Right atrium auricular region (tissue), 2 donors: ENCODE measurements around the gene AGAP1. TPM values are rescaled to one million over a fixed set of nuclear protein-coding genes. Genes with fewer than 3 reads are reported as not detected.

Experiments used
- DNase-seq: peaks from one replicate; pipeline ENCODE4 v3.0.0-alpha.2; 2019; ENCODE audit warnings: low spot score
- H3K27ac ChIP-seq, 2 donors: fragments of 200-600 bp; sonication (generic); 1 replicate in 1 of 2; 2 replicates in 1 of 2; pipeline ENCODE4 v1.5.1; 2016 to 2019
- H3K27me3 ChIP-seq, 2 donors: fragments of 200-600 bp; sonication (generic); one replicate each; pipeline versions ENCODE4 v1.5.1 to v1.6.0; 2017 to 2019
- H3K36me3 ChIP-seq: fragments of 200-600 bp; sonication (generic); one replicate; pipeline ENCODE4 v1.5.1; 2016
- H3K4me1 ChIP-seq, 2 donors: fragments of 200-600 bp; sonication (generic); one replicate each; pipeline versions ENCODE4 v1.5.1 to v1.6.0; 2017 to 2019
- H3K4me3 ChIP-seq, 2 donors: fragments of 200-600 bp; sonication (generic); 1 replicate in 1 of 2; 2 replicates in 1 of 2; pipeline ENCODE4 v1.5.1; 2017 to 2019; ENCODE audit warnings: mild to moderate bottlenecking in 1 of 2, moderate library complexity in 1 of 2
- H3K9me3 ChIP-seq, 2 donors: fragments of 200-600 bp; sonication (generic); one replicate each; pipeline ENCODE4 v1.5.1; 2019
- CTCF ChIP-seq, 2 donors: fragments of 200-600 bp; sonication (generic); IDR thresholded peaks; one replicate each; pipeline ENCODE4 v1.5.1; 2019; ENCODE audit warnings: antibody characterized with exemption in 2 of 2
- total RNA-seq, 2 donors: library from RNA; depleted of rRNA; stranded (reverse); fragments of >200 nt; gene quantifications; one replicate each; pipeline ENCODE4 v1.1.0, GENCODE V29; 2016

AGAP1 gene
- total RNA-seq, 2 donors from 2014 or later: 11.6 to 17.2 TPM

GRCh38 chr2:235937936-235938335 lies 444.1 kb downstream of the AGAP1 start:
- DNase-seq: no peak
- Histone ChIP-seq H3K9me3 (peaks cover 0 to 5% of the 10 kb centered on the region in 2 donors), H3K27me3 (no peaks in the 10 kb centered on the region), H3K27ac (no peak overlapping the region), H3K4me1 (no peaks in the 10 kb centered on the region), H3K36me3 (peaks cover 5% of the 10 kb centered on the region), H3K4me3 (no peak overlapping the region)
- no peak for TF ChIP-seq CTCF (IDR thresholded peaks at IDR 0.05)

- Histone ChIP-seq H3K9me3 (peaks cover 0 to 5% of the 10 kb centered on the region in 2 donors), H3K27ac (no peak overlapping the region), H3K4me1 (no peaks in the 10 kb centered on the region), H3K4me3 (no peak overlapping the region), H3K36me3 (peaks cover 5% of the 10 kb centered on the region), H3K27me3 (no peaks in the 10 kb centered on the region)
- no peak for TF ChIP-seq CTCF (IDR thresholded peaks at IDR 0.05)
- DNase-seq: no peak
These were observed 444.8 kb downstream of the AGAP1 start for GRCh38 chr2:235938611-235939010.

- Histone ChIP-seq H3K27ac (no peak overlapping the region), H3K9me3 (peaks cover 0 to 5% of the 10 kb centered on the region in 2 donors), H3K4me3 (no peak overlapping the region), H3K36me3 (peaks cover 5% of the 10 kb centered on the region), H3K27me3 (no peaks in the 10 kb centered on the region), H3K4me1 (no peaks in the 10 kb centered on the region)
- no peak for TF ChIP-seq CTCF (IDR thresholded peaks at IDR 0.05)
- no peak for DNase-seq
These were observed 445.6 kb downstream of the AGAP1 start for GRCh38 chr2:235939471-235939870.

GRCh38 chr2:235940330-235940729 lies 446.5 kb downstream of the AGAP1 start:
- TF ChIP-seq CTCF (IDR thresholded peaks at IDR 0.05): no peak
- no peaks in the 10 kb centered on the region for H3K27me3 ChIP-seq
- H3K27ac ChIP-seq: peak overlapping the region in 1 of 2 donors; percentile 1
- H3K4me1 ChIP-seq: no peaks in the 10 kb centered on the region
- peaks cover 5% of the 10 kb centered on the region for H3K36me3 ChIP-seq
- DNase-seq: peak; percentile 68
- H3K9me3 ChIP-seq: peaks cover 0 to 5% of the 10 kb centered on the region in 2 donors
- no peak overlapping the region for H3K4me3 ChIP-seq

GRCh38 chr2:235944591-235944990 lies 450.7 kb downstream of the AGAP1 start:
- H3K9me3 ChIP-seq: no peaks in the 10 kb centered on the region
- no peak overlapping the region for H3K27ac ChIP-seq
- H3K27me3 ChIP-seq: no peaks in the 10 kb centered on the region
- H3K4me3 ChIP-seq: no peak overlapping the region
- H3K36me3 ChIP-seq: no peaks in the 10 kb centered on the region
- DNase-seq: no peak
- H3K4me1 ChIP-seq: no peaks in the 10 kb centered on the region
- TF ChIP-seq CTCF (IDR thresholded peaks at IDR 0.05): no peak

GRCh38 chr2:235945608-235946140 lies 451.8 kb downstream of the AGAP1 start:
- H3K36me3 ChIP-seq: no peaks in the 10 kb centered on the region
- no peaks in the 10 kb centered on the region for H3K9me3 ChIP-seq
- peaks cover 0 to 6% of the 10 kb centered on the region in 2 donors for H3K4me1 ChIP-seq
- no peak overlapping the region for H3K4me3 ChIP-seq
- H3K27ac ChIP-seq: no peak overlapping the region
- DNase-seq: no peak
- H3K27me3 ChIP-seq: no peaks in the 10 kb centered on the region
- TF ChIP-seq CTCF (IDR thresholded peaks at IDR 0.05): no peak
